ENCODE results near the gene NCOA1.
A peak's percentile ranks its signal among the peaks of the same experiment; 100 is the strongest.
"Not testable (repeated sequence)": the region's sequence is repeated elsewhere in the genome, so short reads cannot be mapped to it uniquely, and the experiment has no call there.

NCOA1 gene

GRCh38 chr2:24570225-24570624, 79.2 kb downstream of the NCOA1 start:
- no peak for DNase-seq (ENCODE audit: extremely low read depth in 1 of 2, low read depth in 1 of 2)

- DNase-seq (ENCODE audit: extremely low read depth in 1 of 2, low read depth in 1 of 2): no peak
These were observed 80.9 kb downstream of the NCOA1 start for GRCh38 chr2:24571828-24572442.

GRCh38 chr2:24576146-24576545, 85.1 kb downstream of the NCOA1 start:
- DNase-seq (ENCODE audit: extremely low read depth in 1 of 2, low read depth in 1 of 2): no peak

- no peak for DNase-seq (ENCODE audit: extremely low read depth in 1 of 2, low read depth in 1 of 2)
These were observed 85.6 kb downstream of the NCOA1 start for GRCh38 chr2:24576617-24577016.

- DNase-seq (ENCODE audit: extremely low read depth in 1 of 2, low read depth in 1 of 2): no peak
These were observed 86.4 kb downstream of the NCOA1 start for GRCh38 chr2:24577481-24577880.

- no peak for DNase-seq (ENCODE audit: extremely low read depth in 1 of 2, low read depth in 1 of 2)
These were observed 88.2 kb downstream of the NCOA1 start for GRCh38 chr2:24579053-24579803.

GRCh38 chr2:24580561-24580960, 89.5 kb downstream of the NCOA1 start:
- no peak for DNase-seq (ENCODE audit: extremely low read depth in 1 of 2, low read depth in 1 of 2)

- not testable (repeated sequence) for DNase-seq (ENCODE audit: extremely low read depth in 1 of 2, low read depth in 1 of 2)
These were observed 90.9 kb downstream of the NCOA1 start for GRCh38 chr2:24581971-24582370.

GRCh38 chr2:24586955-24587354, 95.9 kb downstream of the NCOA1 start:
- DNase-seq (ENCODE audit: extremely low read depth in 1 of 2, low read depth in 1 of 2): peak; percentile 13 to 28

- no peak for DNase-seq (ENCODE audit: extremely low read depth in 1 of 2, low read depth in 1 of 2)
These were observed 97.2 kb downstream of the NCOA1 start for GRCh38 chr2:24588294-24588693.

- DNase-seq (ENCODE audit: extremely low read depth in 1 of 2, low read depth in 1 of 2): no peak
These were observed 101.5 kb downstream of the NCOA1 start for GRCh38 chr2:24592441-24593100.

- no peak for DNase-seq (ENCODE audit: extremely low read depth in 1 of 2, low read depth in 1 of 2)
These were observed 103.2 kb downstream of the NCOA1 start for GRCh38 chr2:24594283-24594682.

GRCh38 chr2:24597181-24597870, 106.3 kb downstream of the NCOA1 start:
- DNase-seq (ENCODE audit: extremely low read depth in 1 of 2, low read depth in 1 of 2): no peak

- not testable (repeated sequence) for DNase-seq (ENCODE audit: extremely low read depth in 1 of 2, low read depth in 1 of 2)
These were observed 109.1 kb downstream of the NCOA1 start for GRCh38 chr2:24600140-24600539.

GRCh38 chr2:24611631-24612030, 120.6 kb downstream of the NCOA1 start:
- DNase-seq (ENCODE audit: extremely low read depth in 1 of 2, low read depth in 1 of 2): no peak

- DNase-seq (ENCODE audit: extremely low read depth in 1 of 2, low read depth in 1 of 2): peak in 1 of 2 donors; percentile 5
These were observed 122.2 kb downstream of the NCOA1 start for GRCh38 chr2:24613154-24613814.

- no peak for DNase-seq (ENCODE audit: extremely low read depth in 1 of 2, low read depth in 1 of 2)
These were observed 125.6 kb downstream of the NCOA1 start for GRCh38 chr2:24616616-24617015.

- DNase-seq (ENCODE audit: extremely low read depth in 1 of 2, low read depth in 1 of 2): no peak
These were observed 126.4 kb downstream of the NCOA1 start for GRCh38 chr2:24617424-24617823.

GRCh38 chr2:24618144-24618543, 127.1 kb downstream of the NCOA1 start:
- no peak for DNase-seq (ENCODE audit: extremely low read depth in 1 of 2, low read depth in 1 of 2)

- DNase-seq (ENCODE audit: extremely low read depth in 1 of 2, low read depth in 1 of 2): no peak
These were observed 127.6 kb downstream of the NCOA1 start for GRCh38 chr2:24618680-24619079.

GRCh38 chr2:24620936-24621335, 129.9 kb downstream of the NCOA1 start:
- no peak for DNase-seq (ENCODE audit: extremely low read depth in 1 of 2, low read depth in 1 of 2)
